ENCODE data around the gene NAXE. TPM values are rescaled to one million over a fixed set of nuclear protein-coding genes. Genes with fewer than 3 reads are reported as not detected.
"Not testable (repeated sequence)": the region's sequence is repeated elsewhere in the genome, so short reads cannot be mapped to it uniquely, and the experiment has no call there.

The NAXE gene
- total RNA-seq, 1 experiment from 2014 or later: 143 TPM

DNA sequence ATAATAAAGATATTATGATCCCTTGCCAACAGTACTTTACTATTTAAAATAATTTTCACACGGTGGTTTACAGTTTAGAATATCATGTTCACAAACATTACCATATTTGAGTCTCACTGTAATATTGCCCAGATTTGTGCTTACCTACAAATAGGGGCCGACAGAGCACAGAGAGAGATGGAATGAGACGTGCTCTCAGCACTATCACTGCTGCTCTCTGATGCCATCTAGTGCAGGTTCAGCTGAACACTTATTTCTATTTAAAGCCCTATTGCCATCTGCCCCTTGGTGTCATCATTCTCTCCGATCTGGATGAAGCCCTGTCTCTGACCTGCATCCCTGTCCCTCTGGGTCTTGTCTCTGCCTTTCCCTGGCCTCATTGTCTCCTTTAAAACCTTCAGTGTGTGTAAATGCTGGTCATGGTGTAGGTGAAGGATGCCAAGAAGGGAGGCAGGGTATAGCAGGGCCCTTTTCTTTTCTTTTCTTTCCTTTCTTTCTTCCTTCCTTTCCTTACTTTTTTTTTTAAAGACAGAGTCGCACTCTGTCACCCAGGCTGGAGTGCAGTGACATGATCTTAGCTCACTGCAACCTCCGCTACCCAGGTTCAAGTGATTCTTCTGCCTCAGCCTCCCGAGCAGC is 16.6 kb downstream of the NAXE start:
- no TSS peak for BruUV-seq (replicated peaks)
- no peak overlapping the region for H3K4me3 Mint-ChIP-seq (ENCODE audit: low read depth, unreplicated experiment)
- peaks cover 23% of the 10 kb centered on the region for H3K4me1 Mint-ChIP-seq (ENCODE audit: low read depth, unreplicated experiment)
- intact Hi-C loops (cut with micrococcal nuclease; ENCODE audit: unreplicated experiment): loop anchor here (1.0 to 2.0 kb wide), 2 partner anchors 24 to 225 kb away; no protein-coding TSS in a partner anchor
- no peak overlapping the region for H3K27ac Mint-ChIP-seq (ENCODE audit: unreplicated experiment)
- peak; percentile 64 for DNase-seq
- no peaks in the 10 kb centered on the region for H3K36me3 Mint-ChIP-seq (ENCODE audit: insufficient read depth, unreplicated experiment)
- H3K9me3 Mint-ChIP-seq (ENCODE audit: low read depth, unreplicated experiment): no peaks in the 10 kb centered on the region
- no peaks in the 10 kb centered on the region for H3K27me3 Mint-ChIP-seq (ENCODE audit: unreplicated experiment)
- CTCF ChIA-PET: interaction anchor here (0.7 to 1.8 kb wide), 11 partner anchors 12 to 223 kb away, joined by 3 to 8 read pairs (median 4); partner anchors contain the start of gene HAPLN2
- TF ChIP-seq CTCF (IDR thresholded peaks at IDR 0.05; ENCODE audit: unreplicated experiment): peak; percentile 50

GRCh38 chr1:156608981-156609380 is 17.4 kb downstream of the NAXE start:
- BruUV-seq (replicated peaks): no TSS peak
- peaks cover 24% of the 10 kb centered on the region for H3K4me1 Mint-ChIP-seq (ENCODE audit: low read depth, unreplicated experiment)
- TF ChIP-seq CTCF (IDR thresholded peaks at IDR 0.05; ENCODE audit: unreplicated experiment): peak; percentile 78
- H3K4me3 Mint-ChIP-seq (ENCODE audit: low read depth, unreplicated experiment): no peak overlapping the region
- H3K9me3 Mint-ChIP-seq (ENCODE audit: low read depth, unreplicated experiment): no peaks in the 10 kb centered on the region
- no peak overlapping the region for H3K27ac Mint-ChIP-seq (ENCODE audit: unreplicated experiment)
- CTCF ChIA-PET: interaction anchor here (0.7 to 1.8 kb wide), 6 partner anchors 11 to 223 kb away, joined by 3 to 8 read pairs (median 4); partner anchors contain the start of gene HAPLN2
- peak; percentile 78 for DNase-seq
- intact Hi-C loops (cut with micrococcal nuclease; ENCODE audit: unreplicated experiment): loop anchor here (1.0 to 2.0 kb wide), 3 partner anchors 25 to 226 kb away; no protein-coding TSS in a partner anchor
- no peaks in the 10 kb centered on the region for H3K27me3 Mint-ChIP-seq (ENCODE audit: unreplicated experiment)
- no peaks in the 10 kb centered on the region for H3K36me3 Mint-ChIP-seq (ENCODE audit: insufficient read depth, unreplicated experiment)

GRCh38 chr1:156610072-156610471 is 18.5 kb downstream of the NAXE start:
- peaks cover 24% of the 10 kb centered on the region for H3K4me1 Mint-ChIP-seq (ENCODE audit: low read depth, unreplicated experiment)
- H3K4me3 Mint-ChIP-seq (ENCODE audit: low read depth, unreplicated experiment); BruUV-seq (replicated peaks); H3K27ac Mint-ChIP-seq (ENCODE audit: unreplicated experiment); DNase-seq; H3K36me3 Mint-ChIP-seq (ENCODE audit: insufficient read depth, unreplicated experiment); intact Hi-C loops (cut with micrococcal nuclease; ENCODE audit: unreplicated experiment); H3K27me3 Mint-ChIP-seq (ENCODE audit: unreplicated experiment); H3K9me3 Mint-ChIP-seq (ENCODE audit: low read depth, unreplicated experiment); CTCF ChIA-PET: not testable (repeated sequence)

DNA sequence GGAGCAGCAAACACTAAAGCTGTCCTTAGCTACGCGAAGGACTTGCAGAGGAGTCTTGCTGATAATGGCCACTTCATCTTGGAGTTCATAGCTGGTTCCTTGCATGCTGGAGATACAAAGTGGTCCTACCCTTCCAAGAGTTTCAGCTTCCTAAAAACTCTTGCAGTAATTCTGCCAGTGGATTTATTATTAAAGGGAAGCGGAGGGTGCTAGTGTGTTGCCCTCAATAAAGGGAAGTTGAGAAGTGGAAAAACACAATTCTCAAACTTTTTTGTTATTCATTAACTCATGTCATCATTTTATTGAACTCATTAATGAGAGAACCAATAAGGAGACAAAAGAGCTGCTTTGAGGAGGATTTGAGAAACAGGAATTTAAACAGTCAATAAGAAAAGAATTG is 21.1 kb downstream of the NAXE start:
- no TSS peak for BruUV-seq (replicated peaks)
- Mint-ChIP-seq H3K27ac (ENCODE audit: unreplicated experiment) (no peak overlapping the region), H3K4me3 (ENCODE audit: low read depth, unreplicated experiment) (no peak overlapping the region), H3K9me3 (ENCODE audit: low read depth, unreplicated experiment) (no peaks in the 10 kb centered on the region), H3K27me3 (ENCODE audit: unreplicated experiment) (peaks cover 15% of the 10 kb centered on the region), H3K36me3 (ENCODE audit: insufficient read depth, unreplicated experiment) (no peaks in the 10 kb centered on the region), H3K4me1 (ENCODE audit: low read depth, unreplicated experiment) (peaks cover 35% of the 10 kb centered on the region)
- DNase-seq: no peak
- TF ChIP-seq CTCF (IDR thresholded peaks at IDR 0.05; ENCODE audit: unreplicated experiment): no peak
- CTCF ChIA-PET: interaction anchor here (0.7 to 2.1 kb wide), 6 partner anchors 12 to 1732 kb away, joined by 3 to 8 read pairs (median 3); no protein-coding TSS in a partner anchor
- intact Hi-C loops (cut with micrococcal nuclease; ENCODE audit: unreplicated experiment): no loop called here

DNA sequence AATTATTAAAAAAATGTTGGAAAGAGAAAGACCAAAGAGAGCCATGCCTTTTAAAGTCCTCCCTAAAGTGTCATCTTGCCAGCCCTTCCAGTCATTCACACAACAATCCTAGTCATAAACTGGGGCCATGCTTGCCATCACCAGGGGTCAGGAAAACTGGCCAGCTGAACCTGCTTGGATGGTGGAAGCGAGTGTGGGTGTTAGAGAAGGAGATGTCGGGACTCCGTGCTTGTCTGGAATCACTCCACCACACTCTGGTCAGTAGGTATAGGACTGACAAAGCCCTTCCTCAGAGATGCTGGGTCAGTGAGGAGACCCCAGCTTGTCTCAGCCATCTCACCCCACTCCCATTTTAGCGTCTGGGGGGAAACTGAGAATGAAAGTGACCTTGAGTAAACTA is 24.4 kb downstream of the NAXE start:
- H3K36me3 Mint-ChIP-seq (ENCODE audit: insufficient read depth, unreplicated experiment): no peaks in the 10 kb centered on the region
- H3K4me3 Mint-ChIP-seq (ENCODE audit: low read depth, unreplicated experiment): no peak overlapping the region
- CTCF ChIA-PET: no interaction called here
- no peak for DNase-seq
- intact Hi-C loops (cut with micrococcal nuclease; ENCODE audit: unreplicated experiment): no loop called here
- peaks cover 22% of the 10 kb centered on the region for H3K4me1 Mint-ChIP-seq (ENCODE audit: low read depth, unreplicated experiment)
- H3K9me3 Mint-ChIP-seq (ENCODE audit: low read depth, unreplicated experiment): no peaks in the 10 kb centered on the region
- no peak for TF ChIP-seq CTCF (IDR thresholded peaks at IDR 0.05; ENCODE audit: unreplicated experiment)
- no peak overlapping the region for H3K27ac Mint-ChIP-seq (ENCODE audit: unreplicated experiment)
- no TSS peak for BruUV-seq (replicated peaks)
- H3K27me3 Mint-ChIP-seq (ENCODE audit: unreplicated experiment): peaks cover 42% of the 10 kb centered on the region

All from Calu3 (cell line).